ENCODE results near the gene ABTB2. TPM values are rescaled to one million over a fixed set of nuclear protein-coding genes. Genes with fewer than 3 reads are reported as not detected.

The ABTB2 gene
- total and polyA plus RNA-seq, 2 experiments from 2014 or later = 2.6 to 12.1 TPM

GRCh38 chr11:34341931-34342533, 15.8 kb downstream of the ABTB2 start (continued):
- no peak for TF ChIP-seq ZNF462 (CRISPR knock-in tag; IDR thresholded peaks at IDR 0.05)
- TF ChIP-seq JUNB (IDR thresholded peaks at IDR 0.05; ENCODE audit: unreplicated experiment) = no peak

GRCh38 chr11:34341096-34341495, 16.7 kb downstream of the ABTB2 start:
- H2AFZ ChIP-seq = no peak overlapping the region
- no peaks in the 10 kb centered on the region for H3K27me3 ChIP-seq (ENCODE audit: insufficient read depth)
- no peak overlapping the region for H3K4me3 Mint-ChIP-seq
- no peak overlapping the region for H3K4me3 ChIP-seq
- peaks cover 10% of the 10 kb centered on the region for H3K4me1 ChIP-seq (ENCODE audit: insufficient read depth)
- H3K79me2 ChIP-seq (replicated peaks; ENCODE audit: insufficient read depth) = peaks cover 40% of the 10 kb centered on the region
- no peak overlapping the region for H3K27ac Mint-ChIP-seq
- H4K20me1 ChIP-seq (replicated peaks; ENCODE audit: insufficient read depth) = no peaks in the 10 kb centered on the region; the same call in 1 of the 2 replicates
- no peak overlapping the region for H3K4me2 ChIP-seq
- no peaks in the 10 kb centered on the region for H3K9me3 Mint-ChIP-seq
- H3K27me3 Mint-ChIP-seq (ENCODE audit: insufficient read depth, low read depth, poor library complexity) = peaks cover 6% of the 10 kb centered on the region
- DNase-seq (ENCODE audit: low spot score) (no peak), ATAC-seq (no peak)
- H3K36me3 ChIP-seq (ENCODE audit: insufficient read depth) = no peaks in the 10 kb centered on the region; the same call in 1 of the 2 replicates
- no peak overlapping the region for H3K27ac ChIP-seq (ENCODE audit: low read depth)
- peaks cover 24% of the 10 kb centered on the region for H3K4me1 Mint-ChIP-seq
- H3F3A ChIP-seq (replicated peaks; ENCODE audit: low read depth) = no peaks in the 10 kb centered on the region
- no peaks in the 10 kb centered on the region for H3K36me3 Mint-ChIP-seq (ENCODE audit: low read depth)
- H3K9me2 ChIP-seq (ENCODE audit: insufficient read depth) = no peaks in the 10 kb centered on the region
- TF ChIP-seq ETS1 (IDR thresholded peaks at IDR 0.05) (no peak), REST (IDR thresholded peaks at IDR 0.05; ENCODE audit: unreplicated experiment) (no peak), POLR2AphosphoS5 (IDR thresholded peaks at IDR 0.05; ENCODE audit: low read depth) (no peak), NANOG (IDR thresholded peaks at IDR 0.05; ENCODE audit: borderline replicate concordance) (no peak), EZH2phosphoT487 (IDR thresholded peaks at IDR 0.05; ENCODE audit: unreplicated experiment) (no peak), ZNF114 (CRISPR knock-in tag; IDR thresholded peaks at IDR 0.05) (no peak)

Data from GM23338 (cell line).